SK-N-SH (cell line): ENCODE measurements around the gene RPRD2. TPM values are rescaled to one million over a fixed set of nuclear protein-coding genes. Genes with fewer than 3 reads are reported as not detected.

Source experiments
- CTCF ChIA-PET: fragments of 300-600, 350-600 bp; formaldehyde crosslinking; extraction: SDS; loops from one replicate; lab custom pipeline; 2021; lab: Yijun Ruan, JAX
- POLR2A ChIA-PET: fragments of 350-600 bp; sonication (Branson Sonifier 250); formaldehyde crosslinking; extraction: SDS; loops from one replicate; lab custom pipeline; 2020; ENCODE audit warnings: antibody characterized with exemption, inconsistent platforms; lab: Yijun Ruan, JAX
- DNase-seq: peaks from one replicate; pipeline ENCODE4 v3.0.0; 2012
- H2AFZ ChIP-seq: fragments of 200-600 bp; sonication (generic); 2 replicates; pipeline ENCODE4 v1.8.1; 2016; ENCODE audit warnings: antibody characterized with exemption, mild to moderate bottlenecking, low read depth
- H3F3A ChIP-seq: fragments of 200-600 bp; sonication (generic); replicated peaks from 2 replicates; pipeline ENCODE3; 2016; ENCODE audit warnings: antibody characterized with exemption, mild to moderate bottlenecking; ENCODE audit not compliant: insufficient read depth
- H3K27ac ChIP-seq, 2 experiments: fragments of 200-500 bp in 1 of 2; fragments of 200-600 bp in 1 of 2; sonication (Bioruptor generic) in 1 of 2; sonication (generic), shearing (Covaris generic) in 1 of 2; 2 replicates each; pipeline versions ENCODE4 v1.5.1 to v1.6.1; 2014 to 2016; ENCODE audit warnings: low read depth in 2 of 2, inconsistent platforms in 1 of 2, low read length in 1 of 2, mild to moderate bottlenecking in 1 of 2, mixed read lengths in 1 of 2
- H3K27me3 ChIP-seq: fragments of 200-600 bp; sonication (generic), shearing (Covaris generic); 2 replicates; pipeline ENCODE4 v1.6.1; 2016; ENCODE audit warnings: mixed run types; ENCODE audit not compliant: insufficient read depth
- H3K36me3 ChIP-seq, 2 experiments: fragments of 200-500 bp in 1 of 2; fragments of 200-600 bp in 1 of 2; sonication (Bioruptor generic) in 1 of 2; sonication (generic) in 1 of 2; replicated peaks in 1 of 2; 2 replicates each; pipeline versions ENCODE3 to v1.5.1; 2014 to 2016; ENCODE audit warnings: low read length in 1 of 2, mild to moderate bottlenecking in 1 of 2; ENCODE audit not compliant: insufficient read depth in 2 of 2, control insufficient read depth in 1 of 2
- H3K4me1 ChIP-seq, 2 experiments: fragments of 200-500 bp in 1 of 2; fragments of 200-600 bp in 1 of 2; sonication (Bioruptor generic) in 1 of 2; sonication (generic), shearing (Covaris generic) in 1 of 2; 2 replicates each; pipeline versions ENCODE4 v1.5.1 to v1.6.1; 2014 to 2016; ENCODE audit warnings: low read depth in 1 of 2, low read length in 1 of 2, mixed run types in 1 of 2; ENCODE audit not compliant: insufficient read depth in 2 of 2, control insufficient read depth in 1 of 2
- H3K4me2 ChIP-seq: fragments of 200-600 bp; sonication (generic), shearing (Covaris generic); 2 replicates; pipeline ENCODE4 v1.6.1; 2017; ENCODE audit warnings: mixed run types
- H3K4me3 ChIP-seq, 2 experiments: fragments of 200-500 bp in 1 of 2; fragments of 200-600 bp in 1 of 2; sonication (Bioruptor generic) in 1 of 2; sonication (generic), shearing (Covaris generic) in 1 of 2; 2 replicates each; pipeline versions ENCODE4 v1.5.1 to v1.8.1; 2014 to 2016; ENCODE audit warnings: low read depth in 2 of 2, inconsistent platforms in 1 of 2, low read length in 1 of 2, mild to moderate bottlenecking in 1 of 2, mixed read lengths in 1 of 2, moderate library complexity in 1 of 2
- H3K79me2 ChIP-seq: fragments of 200-600 bp; sonication (generic); 2 replicates; pipeline ENCODE4 v1.8.1; 2017; ENCODE audit warnings: mild to moderate bottlenecking; ENCODE audit not compliant: insufficient read depth
- H3K9ac ChIP-seq: fragments of 200-600 bp; sonication (generic); 2 replicates; pipeline ENCODE4 v1.6.1; 2017; ENCODE audit warnings: mixed run types
- H3K9me2 ChIP-seq: fragments of 200-600 bp; sonication (generic); 2 replicates; pipeline ENCODE4 v1.6.1; 2017; ENCODE audit warnings: mixed run types
- H3K9me3 ChIP-seq: fragments of 200-600 bp; sonication (generic); 2 replicates; pipeline ENCODE4 v1.6.1; 2017; ENCODE audit warnings: mixed run types, mild to moderate bottlenecking, moderate library complexity
- H4K20me1 ChIP-seq: fragments of 200-600 bp; sonication (generic); 2 replicates; pipeline ENCODE4 v1.6.1; 2017; ENCODE audit warnings: mild to moderate bottlenecking, mixed run types; ENCODE audit not compliant: insufficient read depth
- CTCF ChIP-seq: fragments of 200-600 bp; sonication (generic); IDR thresholded peaks from 2 replicates; pipeline ENCODE4 v1.6.1; 2017; ENCODE audit warnings: antibody characterized with exemption, mild to moderate bottlenecking, moderate library complexity
- EP300 ChIP-seq, 2 experiments: IDR thresholded peaks; 2 replicates each; pipeline versions ENCODE4 v1.4.0 to v1.6.1; 2012; ENCODE audit warnings: borderline replicate concordance in 1 of 2, low read depth in 1 of 2, low read length in 1 of 2
- GATA2 ChIP-seq: sonication (generic); formaldehyde crosslinking; IDR thresholded peaks from 2 replicates; pipeline ENCODE4 v1.5.0; 2020; ENCODE audit warnings: mild to moderate bottlenecking, missing genetic modification reagents
- JUND ChIP-seq: IDR thresholded peaks from 2 replicates; pipeline ENCODE4 v1.4.0; 2012
- MEF2A ChIP-seq: IDR thresholded peaks from 2 replicates; pipeline ENCODE4 v1.4.0; 2012; ENCODE audit warnings: low read depth, borderline replicate concordance
- NFIC ChIP-seq: IDR thresholded peaks from 2 replicates; pipeline ENCODE4 v1.4.0; 2012; ENCODE audit warnings: borderline replicate concordance
- RAD21 ChIP-seq: IDR thresholded peaks from 2 replicates; pipeline ENCODE4 v1.6.1; 2012; ENCODE audit warnings: mild to moderate bottlenecking, low read length
- RXRA ChIP-seq: IDR thresholded peaks from 2 replicates; pipeline ENCODE4 v1.4.0; 2012; ENCODE audit warnings: low read depth, mild to moderate bottlenecking, borderline replicate concordance
- TCF12 ChIP-seq: IDR thresholded peaks from 2 replicates; pipeline ENCODE4 v1.4.0; 2012
- WGBS: methylation state at CpG from one replicate; pipeline ENCODE4 v1.1.6; 2017; ENCODE audit warnings: low lambda C conversion rate; 5-methylcytosine and 5-hydroxymethylcytosine counted together
- polyA plus RNA-seq, 3 experiments: library from polyadenylated mRNA; depleted of rRNA; stranded (reverse); fragments of >200 nt; gene quantifications; 2 replicates each; pipeline ENCODE4 v1.2.3, GENCODE V29; 2012

The RPRD2 gene
- polyA plus RNA-seq, 1 of the 3 experiments (the other 2 are of a cell fraction) = 9.2 TPM

GRCh38 chr1:150508982-150509381 lies 145.0 kb downstream of the RPRD2 start:
- Histone ChIP-seq H3K4me2 (peak overlapping the region; percentile 90), H3K9me2 (no peaks in the 10 kb centered on the region), H3K9ac (peak overlapping the region; percentile 73; the same call in 1 of the 2 replicates), H3K4me3 (peak overlapping the region in 1 of 2 experiments; percentile 55; a peak in 1 of 4 replicates), H3F3A (peaks cover 8% of the 10 kb centered on the region), H3K27me3 (no peaks in the 10 kb centered on the region), H3K79me2 (peaks cover 13% of the 10 kb centered on the region), H3K27ac (no peak overlapping the region), H3K36me3 (peaks cover 0 to 16% of the 10 kb centered on the region in 2 experiments), H3K4me1 (peaks cover 6 to 13% of the 10 kb centered on the region in 2 experiments; a peak in 2 of 4 replicates)
- CTCF ChIA-PET = interaction anchor here (1.0 to 6.0 kb wide), 2 partner anchors 23 to 52 kb away, joined by 3 to 29 read pairs; no protein-coding TSS in a partner anchor
- 88% methylated on average over 2 of the region's 4 CpGs for WGBS
- no peak for DNase-seq
- TF ChIP-seq CTCF = no peak
- TF ChIP-seq NFIC = no peak
- TF ChIP-seq EP300 (IDR thresholded peaks at IDR 0.05; ENCODE audit: borderline replicate concordance in 1 of 2, low read depth in 1 of 2, low read length in 1 of 2) = no peak
- no peak for TF ChIP-seq TCF12
- no peak for TF ChIP-seq JUND
- no peak for TF ChIP-seq RAD21
- no peak for TF ChIP-seq GATA2 (CRISPR knock-in tag)
- TF ChIP-seq RXRA = no peak
- TF ChIP-seq, all 33 proteins: peak for 0
- Histone ChIP-seq H4K20me1 (no peaks in the 10 kb centered on the region), H2AFZ (no peak overlapping the region), H3K9me3 (no peaks in the 10 kb centered on the region)
- POLR2A ChIA-PET = no interaction called here

- Histone ChIP-seq H3K9me2 (no peaks in the 10 kb centered on the region), H3K36me3 (peaks cover 0 to 3% of the 10 kb centered on the region in 2 experiments), H2AFZ (no peak overlapping the region), H3K4me3 (no peak overlapping the region), H3K79me2 (peaks cover 13% of the 10 kb centered on the region), H3K27ac (no peak overlapping the region), H4K20me1 (no peaks in the 10 kb centered on the region), H3K9ac (no peak overlapping the region), H3K9me3 (no peaks in the 10 kb centered on the region), H3K4me1 (peaks cover 8 to 17% of the 10 kb centered on the region in 2 experiments; a peak in 2 of 4 replicates), H3F3A (peaks cover 7% of the 10 kb centered on the region), H3K4me2 (no peak overlapping the region), H3K27me3 (no peaks in the 10 kb centered on the region)
- no peak for DNase-seq
- ChIA-PET POLR2A (no interaction called here), CTCF (interaction anchor here (6.0 kb wide), 1 partner anchor 21 kb away, joined by 29 read pairs; no protein-coding TSS in a partner anchor)
- no peak for TF ChIP-seq MEF2A
- no peak for TF ChIP-seq RXRA
- whole genome bisulfite sequencing = 84% methylated on average over 12 of the region's 12 CpGs
Measured at GRCh38 chr1:150511551-150511950, 147.6 kb downstream of the RPRD2 start.
